Kidney (tissue), 14 donors: ENCODE measurements around the gene POLR2L. TPM values are rescaled to one million over a fixed set of nuclear protein-coding genes. Genes with fewer than 3 reads are reported as not detected.

Experiments
- DNase-seq, 5 donors: peaks; one replicate each; pipeline ENCODE4 v3.0.0-alpha.2; 2013 to 2020
- FAIRE-seq: peaks from 2 replicates; lab custom pipeline; 2012; peaks lifted over from hg19 to GRCh38; lab: Jason Lieb, UNC
- H3K27ac ChIP-seq, 2 donors: one replicate each; pipeline ENCODE4 v1.7.0; 2013; ENCODE audit warnings: low read depth in 2 of 2, low read length in 2 of 2, inconsistent platforms in 1 of 2
- H3K27me3 ChIP-seq: one replicate; pipeline ENCODE4 v1.7.1; 2013; ENCODE audit warnings: low read length, inconsistent platforms; ENCODE audit not compliant: control insufficient read depth, insufficient read depth
- H3K36me3 ChIP-seq, 3 donors: one replicate each; pipeline versions ENCODE4 v1.7.0 to v1.7.1; 2013; ENCODE audit warnings: low read length in 3 of 3, control low read depth in 1 of 3, inconsistent platforms in 1 of 3; ENCODE audit not compliant: insufficient read depth in 3 of 3, control insufficient read depth in 2 of 3
- H3K4me1 ChIP-seq, 3 donors: one replicate each; pipeline versions ENCODE4 v1.7.0 to v1.7.1; 2013; ENCODE audit warnings: low read length in 3 of 3, inconsistent platforms in 1 of 3, low read depth in 1 of 3; ENCODE audit not compliant: control insufficient read depth in 2 of 3, insufficient read depth in 2 of 3
- H3K4me3 ChIP-seq, 3 donors: one replicate each; pipeline versions ENCODE4 v1.7.0 to v1.8.1; 2013; ENCODE audit warnings: low read length in 3 of 3, control low read depth in 1 of 3, inconsistent platforms in 1 of 3
- H3K9ac ChIP-seq, 3 donors: one replicate each; pipeline versions ENCODE4 v1.7.0 to v1.7.1; 2013; ENCODE audit warnings: low read length in 3 of 3, control low read depth in 1 of 3, inconsistent platforms in 1 of 3
- H3K9me3 ChIP-seq, 3 donors: one replicate each; pipeline versions ENCODE4 v1.7.0 to v1.7.1; 2013; ENCODE audit warnings: low read length in 3 of 3, control low read depth in 1 of 3, inconsistent platforms in 1 of 3; ENCODE audit not compliant: control insufficient read depth in 2 of 3, insufficient read depth in 1 of 3
- CTCF ChIP-seq: IDR thresholded peaks from 3 replicates; pipeline ENCODE4 v1.5.1; 2012; ENCODE audit warnings: mild to moderate bottlenecking, moderate library complexity, borderline replicate concordance; ENCODE audit not compliant: insufficient read depth; ENCODE audit errors: extremely low read depth
- intact Hi-C: fragments of 100-400 bp; cut with DNase I; formaldehyde crosslinking; loops from one replicate; pipeline ENCODE4 v1.11.1; 2022
- polyA plus RNA-seq: library from polyadenylated mRNA; stranded (reverse); fragments of 350-450 nt; fragmentation: Illumina TruSeq; extraction: RNeasy Lipid Tissue Mini Kit (QIAGEN cat#74804); gene quantifications from one replicate; pipeline ENCODE4 v1.2.3, GENCODE V29; 2014; ENCODE audit warnings: low read depth, low replicate concordance; ENCODE audit not compliant: insufficient read depth
- total RNA-seq: library from RNA; stranded (reverse); fragmentation: NEBNext Ultra II Directional; extraction: Animal tissue kit (Norgen Biotek cat#: 25700); gene quantifications from one replicate; pipeline ENCODE4 v1.2.1, GENCODE V29; 2021
- donor health status: control.
- donor health status: control.
- donor health status: control.
- donor health status: control.
- donor health status: control.
- donor health status: DM: yes; HTN: yes; CAD: no.
- donor health status: Normal renal cell carcinoma (clear cell type).

The POLR2L gene
- total and polyA plus RNA-seq, 2 donors from 2014 or later: 107 to 376 TPM

GRCh38 chr11:836274-836673 is 6.1 kb downstream of the POLR2L start:
- H3K4me1 ChIP-seq: peaks cover 0 to 42% (median 9%) of the 10 kb centered on the region in 3 donors
- no peak overlapping the region for H3K9ac ChIP-seq
- no peak overlapping the region for H3K27ac ChIP-seq
- intact Hi-C loops: no loop called here
- FAIRE-seq (no peak), DNase-seq (no peak)
- H3K9me3 ChIP-seq: no peaks in the 10 kb centered on the region
- H3K36me3 ChIP-seq: peaks cover 0 to 34% (median 10%) of the 10 kb centered on the region in 3 donors
- no peak overlapping the region for H3K4me3 ChIP-seq
- no peaks in the 10 kb centered on the region for H3K27me3 ChIP-seq
- no peak for TF ChIP-seq CTCF

GRCh38 chr11:834371-835316 is 7.7 kb downstream of the POLR2L start:
- Histone ChIP-seq H3K27ac (peak overlapping the region; percentile 91 to 93), H3K4me3 (peak overlapping the region in 2 of 3 donors; percentile 12 to 59), H3K9ac (peak overlapping the region in 1 of 3 donors; percentile 78), H3K4me1 (peaks cover 0 to 42% (median 7%) of the 10 kb centered on the region in 3 donors), H3K36me3 (peaks cover 0 to 27% (median 7%) of the 10 kb centered on the region in 3 donors), H3K27me3 (no peaks in the 10 kb centered on the region), H3K9me3 (no peaks in the 10 kb centered on the region)
- DNase-seq: peak; percentile 80 to 95 (median 87)
- FAIRE-seq: no peak
- TF ChIP-seq CTCF: no peak
- intact Hi-C loops: no loop called here

- Histone ChIP-seq H3K4me3 (peak overlapping the region; percentile 39 to 59 (median 46)), H3K27ac (peak overlapping the region; percentile 85 to 93), H3K9ac (peak overlapping the region in 2 of 3 donors; percentile 39 to 80), H3K9me3 (no peaks in the 10 kb centered on the region), H3K4me1 (peaks cover 0 to 49% (median 11%) of the 10 kb centered on the region in 3 donors), H3K36me3 (peaks cover 0 to 20% (median 7%) of the 10 kb centered on the region in 3 donors), H3K27me3 (no peaks in the 10 kb centered on the region)
- FAIRE-seq (no peak), DNase-seq (no peak)
- intact Hi-C loops: no loop called here
- no peak for TF ChIP-seq CTCF
Observed at GRCh38 chr11:833849-834311, 8.4 kb downstream of the POLR2L start.
